GM12878 (cell line): ENCODE data around the gene AAGAB.

Source experiments
- NFIC ChIP-seq: IDR thresholded peaks from 2 replicates; pipeline ENCODE4 v1.6.1; 2012; ENCODE audit warnings: low read depth, mild to moderate bottlenecking, inconsistent platforms, low read length, moderate library complexity
- RFX5 ChIP-seq: IDR thresholded peaks from 2 replicates; pipeline ENCODE4 v1.6.1; 2011; ENCODE audit warnings: low read depth, low read length, improper control_type of control experiment
- ZNF274 ChIP-seq: IDR thresholded peaks from one replicate; pipeline ENCODE4 v1.8.0; 2011; ENCODE audit not compliant: insufficient read length, insufficient read depth
- TF ChIP-seq, protein P1 (sequence below): IDR thresholded peaks from 2 replicates; pipeline ENCODE4 v1.6.1; 2012; ENCODE audit warnings: mild to moderate bottlenecking, low read depth, low read length
- TF ChIP-seq, protein P2 (sequence below), 3 experiments: IDR thresholded peaks in 2 of 3; conservative IDR thresholded peaks in 1 of 3; 2 replicates each; pipeline ENCODE4 v1.5.1; 2011; ENCODE audit warnings: low read depth in 3 of 3, low read length in 3 of 3, mild to moderate bottlenecking in 3 of 3, control low read depth in 2 of 3, moderate library complexity in 2 of 3, inconsistent platforms in 1 of 3, mixed read lengths in 1 of 3; ENCODE audit not compliant: control insufficient read depth in 2 of 3, insufficient read depth in 1 of 3; ENCODE audit errors: extremely low read depth in 1 of 3

DNA sequence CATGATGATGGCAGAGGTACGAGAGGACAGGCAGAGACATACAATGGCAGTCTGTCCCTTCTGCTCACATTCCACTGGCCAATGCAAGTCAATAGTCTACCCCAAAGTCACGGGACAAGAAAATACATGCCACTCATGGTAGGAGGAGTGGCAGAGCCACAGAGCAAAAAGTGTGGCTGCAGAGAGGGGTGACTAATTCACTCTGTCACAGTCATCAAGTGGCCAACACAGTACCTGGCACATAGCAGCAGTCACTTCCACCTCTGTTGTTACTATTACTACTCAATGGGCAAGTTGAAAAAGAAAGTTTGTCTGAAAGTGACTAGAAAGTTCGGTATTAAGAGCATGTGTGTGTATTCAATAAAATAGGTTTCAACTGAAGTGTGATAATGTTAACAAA is 97.6 kb downstream of the AAGAB start:
- no peak for TF ChIP-seq RFX5
- no peak for TF ChIP-seq NFIC
- TF ChIP-seq, protein P1, sequence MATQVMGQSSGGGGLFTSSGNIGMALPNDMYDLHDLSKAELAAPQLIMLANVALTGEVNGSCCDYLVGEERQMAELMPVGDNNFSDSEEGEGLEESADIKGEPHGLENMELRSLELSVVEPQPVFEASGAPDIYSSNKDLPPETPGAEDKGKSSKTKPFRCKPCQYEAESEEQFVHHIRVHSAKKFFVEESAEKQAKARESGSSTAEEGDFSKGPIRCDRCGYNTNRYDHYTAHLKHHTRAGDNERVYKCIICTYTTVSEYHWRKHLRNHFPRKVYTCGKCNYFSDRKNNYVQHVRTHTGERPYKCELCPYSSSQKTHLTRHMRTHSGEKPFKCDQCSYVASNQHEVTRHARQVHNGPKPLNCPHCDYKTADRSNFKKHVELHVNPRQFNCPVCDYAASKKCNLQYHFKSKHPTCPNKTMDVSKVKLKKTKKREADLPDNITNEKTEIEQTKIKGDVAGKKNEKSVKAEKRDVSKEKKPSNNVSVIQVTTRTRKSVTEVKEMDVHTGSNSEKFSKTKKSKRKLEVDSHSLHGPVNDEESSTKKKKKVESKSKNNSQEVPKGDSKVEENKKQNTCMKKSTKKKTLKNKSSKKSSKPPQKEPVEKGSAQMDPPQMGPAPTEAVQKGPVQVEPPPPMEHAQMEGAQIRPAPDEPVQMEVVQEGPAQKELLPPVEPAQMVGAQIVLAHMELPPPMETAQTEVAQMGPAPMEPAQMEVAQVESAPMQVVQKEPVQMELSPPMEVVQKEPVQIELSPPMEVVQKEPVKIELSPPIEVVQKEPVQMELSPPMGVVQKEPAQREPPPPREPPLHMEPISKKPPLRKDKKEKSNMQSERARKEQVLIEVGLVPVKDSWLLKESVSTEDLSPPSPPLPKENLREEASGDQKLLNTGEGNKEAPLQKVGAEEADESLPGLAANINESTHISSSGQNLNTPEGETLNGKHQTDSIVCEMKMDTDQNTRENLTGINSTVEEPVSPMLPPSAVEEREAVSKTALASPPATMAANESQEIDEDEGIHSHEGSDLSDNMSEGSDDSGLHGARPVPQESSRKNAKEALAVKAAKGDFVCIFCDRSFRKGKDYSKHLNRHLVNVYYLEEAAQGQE: no peak
- no peak for TF ChIP-seq ZNF274
- TF ChIP-seq, protein P2, sequence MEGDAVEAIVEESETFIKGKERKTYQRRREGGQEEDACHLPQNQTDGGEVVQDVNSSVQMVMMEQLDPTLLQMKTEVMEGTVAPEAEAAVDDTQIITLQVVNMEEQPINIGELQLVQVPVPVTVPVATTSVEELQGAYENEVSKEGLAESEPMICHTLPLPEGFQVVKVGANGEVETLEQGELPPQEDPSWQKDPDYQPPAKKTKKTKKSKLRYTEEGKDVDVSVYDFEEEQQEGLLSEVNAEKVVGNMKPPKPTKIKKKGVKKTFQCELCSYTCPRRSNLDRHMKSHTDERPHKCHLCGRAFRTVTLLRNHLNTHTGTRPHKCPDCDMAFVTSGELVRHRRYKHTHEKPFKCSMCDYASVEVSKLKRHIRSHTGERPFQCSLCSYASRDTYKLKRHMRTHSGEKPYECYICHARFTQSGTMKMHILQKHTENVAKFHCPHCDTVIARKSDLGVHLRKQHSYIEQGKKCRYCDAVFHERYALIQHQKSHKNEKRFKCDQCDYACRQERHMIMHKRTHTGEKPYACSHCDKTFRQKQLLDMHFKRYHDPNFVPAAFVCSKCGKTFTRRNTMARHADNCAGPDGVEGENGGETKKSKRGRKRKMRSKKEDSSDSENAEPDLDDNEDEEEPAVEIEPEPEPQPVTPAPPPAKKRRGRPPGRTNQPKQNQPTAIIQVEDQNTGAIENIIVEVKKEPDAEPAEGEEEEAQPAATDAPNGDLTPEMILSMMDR (IDR thresholded peaks at IDR 0.05 in 2 of 3, conservative IDR thresholded peaks at IDR 0.05 in 1 of 3; ENCODE audit: control insufficient read depth in 2 of 3, extremely low read depth in 1 of 3, insufficient read depth in 1 of 3, low read depth in 3 of 3, low read length in 3 of 3): no peak
